ENCODE results near the gene EPB41L1.

DNA sequence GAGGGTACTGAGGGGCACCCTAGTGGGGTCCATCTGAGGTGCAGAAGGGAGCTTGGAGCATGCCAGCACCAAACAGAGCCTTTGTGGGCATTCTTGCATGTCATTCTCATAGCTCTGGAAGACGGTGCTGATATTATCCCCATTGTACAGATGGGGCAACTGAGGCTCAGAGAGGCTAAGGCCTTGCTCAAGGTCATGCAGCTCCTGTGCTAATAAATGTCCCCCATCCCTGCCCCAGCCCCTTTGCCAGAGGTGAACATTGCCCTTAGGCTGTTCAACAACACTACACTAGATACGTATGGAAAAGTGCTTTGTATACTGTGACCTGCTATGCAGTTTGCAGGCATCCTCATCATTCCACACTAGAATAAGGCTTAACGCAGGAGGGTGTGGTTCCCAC lies 5.5 kb upstream of the EPB41L1 start:
- TF ChIP-seq, protein P1, sequence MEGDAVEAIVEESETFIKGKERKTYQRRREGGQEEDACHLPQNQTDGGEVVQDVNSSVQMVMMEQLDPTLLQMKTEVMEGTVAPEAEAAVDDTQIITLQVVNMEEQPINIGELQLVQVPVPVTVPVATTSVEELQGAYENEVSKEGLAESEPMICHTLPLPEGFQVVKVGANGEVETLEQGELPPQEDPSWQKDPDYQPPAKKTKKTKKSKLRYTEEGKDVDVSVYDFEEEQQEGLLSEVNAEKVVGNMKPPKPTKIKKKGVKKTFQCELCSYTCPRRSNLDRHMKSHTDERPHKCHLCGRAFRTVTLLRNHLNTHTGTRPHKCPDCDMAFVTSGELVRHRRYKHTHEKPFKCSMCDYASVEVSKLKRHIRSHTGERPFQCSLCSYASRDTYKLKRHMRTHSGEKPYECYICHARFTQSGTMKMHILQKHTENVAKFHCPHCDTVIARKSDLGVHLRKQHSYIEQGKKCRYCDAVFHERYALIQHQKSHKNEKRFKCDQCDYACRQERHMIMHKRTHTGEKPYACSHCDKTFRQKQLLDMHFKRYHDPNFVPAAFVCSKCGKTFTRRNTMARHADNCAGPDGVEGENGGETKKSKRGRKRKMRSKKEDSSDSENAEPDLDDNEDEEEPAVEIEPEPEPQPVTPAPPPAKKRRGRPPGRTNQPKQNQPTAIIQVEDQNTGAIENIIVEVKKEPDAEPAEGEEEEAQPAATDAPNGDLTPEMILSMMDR (IDR thresholded peaks at IDR 0.05 in 8 of 11, conservative IDR thresholded peaks at IDR 0.05 in 3 of 11), result no peak
- TF ChIP-seq POLR2AphosphoS5 (IDR thresholded peaks at IDR 0.05), result no peak
- TF ChIP-seq POLR2A (IDR thresholded peaks at IDR 0.05), result no peak

Measured in spleen (tissue), 7 donors.